ENCODE results near the gene SDF4.
"Not testable (repeated sequence)": the region's sequence is repeated elsewhere in the genome, so short reads cannot be mapped to it uniquely, and the experiment has no call there.

The SDF4 gene

GRCh38 chr1:1196431-1197187 lies 35.2 kb downstream of the SDF4 start:
- FAIRE-seq: no peak

GRCh38 chr1:1195726-1196125 lies 36.1 kb downstream of the SDF4 start:
- FAIRE-seq: not testable (repeated sequence)

GRCh38 chr1:1194723-1195122 lies 37.1 kb downstream of the SDF4 start:
- no peak for FAIRE-seq

- FAIRE-seq: no peak
Observed at GRCh38 chr1:1191734-1192133, 40.1 kb downstream of the SDF4 start.

- no peak for FAIRE-seq
Observed at GRCh38 chr1:1189111-1189510, 42.7 kb downstream of the SDF4 start.

GRCh38 chr1:1187938-1188337 lies 43.9 kb downstream of the SDF4 start:
- FAIRE-seq: no peak

GRCh38 chr1:1185101-1185765 lies 46.6 kb downstream of the SDF4 start:
- FAIRE-seq: no peak

GRCh38 chr1:1183833-1184775 lies 47.7 kb downstream of the SDF4 start:
- FAIRE-seq: no peak

GRCh38 chr1:1183221-1183747 lies 48.5 kb downstream of the SDF4 start:
- no peak for FAIRE-seq

GRCh38 chr1:1182491-1183220 lies 49.1 kb downstream of the SDF4 start:
- FAIRE-seq: no peak

GRCh38 chr1:1181938-1182410 lies 49.8 kb downstream of the SDF4 start:
- no peak for FAIRE-seq

GRCh38 chr1:1181129-1181937 lies 50.5 kb downstream of the SDF4 start:
- no peak for FAIRE-seq

GRCh38 chr1:1179983-1180861 lies 51.6 kb downstream of the SDF4 start:
- no peak for FAIRE-seq

- no peak for FAIRE-seq
Observed at GRCh38 chr1:1179346-1179982, 52.3 kb downstream of the SDF4 start.

- FAIRE-seq: no peak
Observed at GRCh38 chr1:1178794-1179331, 52.9 kb downstream of the SDF4 start.

GRCh38 chr1:1177452-1178206 lies 54.2 kb downstream of the SDF4 start:
- no peak for FAIRE-seq

GRCh38 chr1:1176931-1177330 lies 54.9 kb downstream of the SDF4 start:
- no peak for FAIRE-seq

- not testable (repeated sequence) for FAIRE-seq
Observed at GRCh38 chr1:1176063-1176761, 55.6 kb downstream of the SDF4 start.
